PFSK-1 (cell line): ENCODE measurements around the gene KCNQ1OT1.

Experiments
- FOXP2 ChIP-seq: optimal IDR thresholded peaks from 2 replicates; pipeline ENCODE3; 2011; ENCODE audit warnings: borderline replicate concordance, control low read depth, inconsistent platforms; ENCODE audit not compliant: insufficient read depth; ENCODE audit errors: extremely low read length, extremely low read depth
- POLR2AphosphoS5 ChIP-seq: IDR thresholded peaks from 2 replicates; pipeline ENCODE4 v1.6.1; 2012; ENCODE audit warnings: low read depth, mild to moderate bottlenecking, control low read depth, low read length, moderate library complexity
- SIN3A ChIP-seq: IDR thresholded peaks from 2 replicates; pipeline ENCODE4 v1.6.1; 2012; ENCODE audit warnings: mild to moderate bottlenecking, low read length, moderate library complexity, borderline replicate concordance; ENCODE audit not compliant: insufficient read depth
- TAF1 ChIP-seq: IDR thresholded peaks from 2 replicates; pipeline ENCODE4 v1.6.1; 2012; ENCODE audit warnings: low read length, control low read depth, borderline replicate concordance; ENCODE audit not compliant: insufficient read depth
- TF ChIP-seq, protein P1 (sequence below), 2 experiments: IDR thresholded peaks; 2 replicates each; pipeline versions ENCODE4 v1.6.1 to v1.8.0; 2011 to 2012; ENCODE audit warnings: low read depth in 2 of 2, low read length in 2 of 2, control low read depth in 1 of 2, inconsistent platforms in 1 of 2, mild to moderate bottlenecking in 1 of 2, moderate library complexity in 1 of 2; ENCODE audit not compliant: insufficient read depth in 1 of 2

KCNQ1OT1 gene

DNA sequence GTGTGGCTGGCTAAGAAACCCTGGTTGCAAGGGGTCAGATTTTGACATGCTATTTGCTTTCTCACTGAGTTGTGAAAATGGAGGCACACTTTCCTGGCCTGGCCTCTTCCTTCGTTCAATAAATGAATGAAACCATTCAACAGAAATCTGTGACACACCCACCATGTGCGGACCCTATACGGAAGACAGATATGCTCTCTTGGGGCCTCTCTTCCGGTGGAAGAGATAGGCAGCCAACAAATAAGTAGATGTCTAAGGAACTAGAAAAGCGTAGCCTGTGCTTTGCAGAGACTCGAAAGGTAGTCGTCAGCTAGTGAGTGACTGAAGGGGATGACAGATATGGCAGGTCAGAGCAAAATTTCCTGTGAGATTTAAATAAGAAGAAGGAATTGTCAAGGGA is 5.3 kb downstream of the KCNQ1OT1 start:
- TF ChIP-seq FOXP2 = no peak
- TF ChIP-seq, protein P1, sequence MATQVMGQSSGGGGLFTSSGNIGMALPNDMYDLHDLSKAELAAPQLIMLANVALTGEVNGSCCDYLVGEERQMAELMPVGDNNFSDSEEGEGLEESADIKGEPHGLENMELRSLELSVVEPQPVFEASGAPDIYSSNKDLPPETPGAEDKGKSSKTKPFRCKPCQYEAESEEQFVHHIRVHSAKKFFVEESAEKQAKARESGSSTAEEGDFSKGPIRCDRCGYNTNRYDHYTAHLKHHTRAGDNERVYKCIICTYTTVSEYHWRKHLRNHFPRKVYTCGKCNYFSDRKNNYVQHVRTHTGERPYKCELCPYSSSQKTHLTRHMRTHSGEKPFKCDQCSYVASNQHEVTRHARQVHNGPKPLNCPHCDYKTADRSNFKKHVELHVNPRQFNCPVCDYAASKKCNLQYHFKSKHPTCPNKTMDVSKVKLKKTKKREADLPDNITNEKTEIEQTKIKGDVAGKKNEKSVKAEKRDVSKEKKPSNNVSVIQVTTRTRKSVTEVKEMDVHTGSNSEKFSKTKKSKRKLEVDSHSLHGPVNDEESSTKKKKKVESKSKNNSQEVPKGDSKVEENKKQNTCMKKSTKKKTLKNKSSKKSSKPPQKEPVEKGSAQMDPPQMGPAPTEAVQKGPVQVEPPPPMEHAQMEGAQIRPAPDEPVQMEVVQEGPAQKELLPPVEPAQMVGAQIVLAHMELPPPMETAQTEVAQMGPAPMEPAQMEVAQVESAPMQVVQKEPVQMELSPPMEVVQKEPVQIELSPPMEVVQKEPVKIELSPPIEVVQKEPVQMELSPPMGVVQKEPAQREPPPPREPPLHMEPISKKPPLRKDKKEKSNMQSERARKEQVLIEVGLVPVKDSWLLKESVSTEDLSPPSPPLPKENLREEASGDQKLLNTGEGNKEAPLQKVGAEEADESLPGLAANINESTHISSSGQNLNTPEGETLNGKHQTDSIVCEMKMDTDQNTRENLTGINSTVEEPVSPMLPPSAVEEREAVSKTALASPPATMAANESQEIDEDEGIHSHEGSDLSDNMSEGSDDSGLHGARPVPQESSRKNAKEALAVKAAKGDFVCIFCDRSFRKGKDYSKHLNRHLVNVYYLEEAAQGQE (IDR thresholded peaks at IDR 0.05; ENCODE audit: insufficient read depth in 1 of 2, low read depth in 2 of 2, low read length in 2 of 2) = no peak
- TF ChIP-seq POLR2AphosphoS5 = no peak
- TF ChIP-seq TAF1 = no peak
- TF ChIP-seq SIN3A = no peak

- TF ChIP-seq SIN3A (no peak), POLR2AphosphoS5 (no peak)
These were observed 6.2 kb downstream of the KCNQ1OT1 start for GRCh38 chr11:2693271-2694261.

DNA sequence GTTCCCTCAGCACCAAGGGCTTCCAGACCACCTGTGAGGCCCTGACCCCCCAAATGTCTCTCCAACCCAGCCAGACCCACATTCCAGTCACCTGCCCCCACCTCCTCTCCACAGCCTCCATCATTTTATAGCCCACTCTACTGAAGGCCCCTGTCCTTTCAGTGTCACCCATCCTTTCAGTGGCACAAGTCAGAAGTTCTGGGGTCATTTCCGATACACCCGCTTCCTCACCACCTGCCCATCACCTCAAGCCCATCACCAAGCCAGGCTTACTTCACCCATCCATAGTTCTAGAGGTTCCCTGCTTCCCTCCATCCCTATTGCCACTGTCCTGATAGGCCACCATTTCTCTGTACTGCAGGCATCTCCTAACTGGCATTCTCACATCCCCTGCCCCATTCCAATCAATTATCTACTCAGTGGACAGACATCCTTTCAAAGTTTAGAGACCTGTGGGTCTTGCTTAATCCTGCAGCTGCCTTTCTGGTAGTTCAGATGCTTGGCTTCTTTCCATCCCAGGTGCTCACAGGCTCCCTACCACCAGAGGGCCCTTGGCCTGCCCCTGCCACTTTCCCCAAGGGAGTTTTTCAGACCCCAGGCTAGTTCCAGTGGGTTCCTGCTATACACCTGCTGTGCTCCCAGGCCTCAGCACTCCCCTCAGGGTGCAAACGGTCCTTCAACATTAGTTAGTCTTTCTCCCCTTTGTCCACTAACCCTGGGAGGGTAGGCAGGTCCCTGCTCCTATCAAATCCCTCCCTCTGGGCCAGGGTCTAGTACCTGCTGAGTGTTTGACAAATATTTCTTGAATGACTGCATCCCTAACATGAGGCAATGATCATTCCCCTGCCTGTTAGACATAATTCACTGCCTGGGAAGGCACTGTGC is 7.6 kb downstream of the KCNQ1OT1 start:
- TF ChIP-seq POLR2AphosphoS5 (no peak), SIN3A (no peak), FOXP2 (no peak), TAF1 (no peak)
- TF ChIP-seq, protein P1 (IDR thresholded peaks at IDR 0.05; ENCODE audit: insufficient read depth in 1 of 2, low read depth in 2 of 2, low read length in 2 of 2) = no peak

- TF ChIP-seq TAF1 (no peak), FOXP2 (no peak), SIN3A (no peak), POLR2AphosphoS5 (no peak)
- TF ChIP-seq, protein P1 (IDR thresholded peaks at IDR 0.05; ENCODE audit: insufficient read depth in 1 of 2, low read depth in 2 of 2, low read length in 2 of 2) = no peak
These were observed 8.4 kb downstream of the KCNQ1OT1 start for GRCh38 chr11:2691355-2691761.

GRCh38 chr11:2690596-2691354 is 9.0 kb downstream of the KCNQ1OT1 start:
- TF ChIP-seq TAF1 = no peak
- TF ChIP-seq, protein P1 (IDR thresholded peaks at IDR 0.05; ENCODE audit: insufficient read depth in 1 of 2, low read depth in 2 of 2, low read length in 2 of 2) = no peak
- TF ChIP-seq FOXP2 = no peak
- TF ChIP-seq POLR2AphosphoS5 = no peak
- no peak for TF ChIP-seq SIN3A
